Activated T-cell treated with anti-CD3 and anti-CD28 coated beads, Interleukin-2, amount 50 U/mL, for 1 hour (primary cell): ENCODE data around the gene TMEM40.
"Not testable (repeated sequence)": the region's sequence is repeated elsewhere in the genome, so short reads cannot be mapped to it uniquely, and the experiment has no call there.

ENCODE experiments used
- DNase-seq: peaks from one replicate; pipeline ENCODE4 v3.0.0-alpha.2; 2020

The TMEM40 gene, protein sequence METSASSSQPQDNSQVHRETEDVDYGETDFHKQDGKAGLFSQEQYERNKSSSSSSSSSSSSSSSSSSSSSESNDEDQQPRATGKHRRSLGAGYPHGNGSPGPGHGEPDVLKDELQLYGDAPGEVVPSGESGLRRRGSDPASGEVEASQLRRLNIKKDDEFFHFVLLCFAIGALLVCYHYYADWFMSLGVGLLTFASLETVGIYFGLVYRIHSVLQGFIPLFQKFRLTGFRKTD

DNA sequence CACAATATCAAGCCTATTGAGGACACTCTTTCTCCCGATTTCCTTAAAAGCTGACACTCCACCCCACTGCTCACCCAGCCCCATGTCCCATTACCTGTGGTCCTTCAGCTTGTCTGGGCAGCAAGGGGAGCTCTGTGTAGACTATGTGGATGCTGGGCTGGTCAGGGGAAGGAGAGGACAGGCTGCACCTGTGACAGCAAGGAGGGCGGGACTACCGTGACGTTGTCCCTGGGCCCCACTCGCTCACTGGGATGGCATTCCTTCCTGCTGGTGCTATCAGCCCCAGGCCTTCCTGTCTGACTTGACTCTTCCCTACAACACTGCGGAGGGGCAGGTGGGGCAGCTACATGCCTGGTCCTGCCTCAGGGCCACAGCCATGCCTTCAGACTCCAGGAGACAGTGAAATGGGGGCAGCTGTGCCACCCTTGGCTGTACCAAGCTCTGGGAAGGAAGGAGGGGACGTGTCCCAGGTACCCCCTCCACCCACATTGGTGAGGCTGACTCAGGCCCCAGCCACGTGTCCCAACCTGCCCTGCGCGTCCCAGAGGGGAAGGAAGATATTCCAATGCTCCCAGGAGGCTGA lies at the start of gene TMEM40:
TSS of gene TMEM40 (minus strand) at position 163 of the 583 bp plus-strand sequence. CDS start 9,427 bp downstream, outside the sequence.
- DNase-seq = no peak

- no peak for DNase-seq
These were observed 49.5 kb upstream of the TMEM40 start for GRCh38 chr3:12808587-12808986.

- no peak for DNase-seq
These were observed 48.7 kb upstream of the TMEM40 start for GRCh38 chr3:12807601-12808359.

DNA sequence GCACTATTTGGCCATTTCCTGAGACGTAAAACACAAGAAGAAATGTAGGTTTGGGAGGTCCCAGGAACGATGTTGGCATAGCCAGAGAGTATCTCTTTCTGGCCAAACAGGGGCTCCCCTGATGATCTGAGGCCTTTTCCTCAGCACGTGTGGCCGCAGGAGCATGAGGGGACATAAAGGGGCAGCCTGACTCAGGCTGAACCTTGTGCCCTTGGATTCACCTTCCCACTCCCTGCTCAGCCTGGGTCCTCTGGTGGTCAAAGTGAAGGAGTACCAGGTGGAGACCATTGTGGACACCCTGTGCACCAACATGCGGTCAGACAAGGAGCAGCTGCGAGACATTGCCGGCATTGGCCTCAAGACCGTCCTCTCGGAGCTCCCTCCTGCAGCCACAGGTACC lies 48.0 kb upstream of the TMEM40 start:
- DNase-seq = no peak

- DNase-seq = no peak
These were observed 44.3 kb upstream of the TMEM40 start for GRCh38 chr3:12803371-12803770.

DNA sequence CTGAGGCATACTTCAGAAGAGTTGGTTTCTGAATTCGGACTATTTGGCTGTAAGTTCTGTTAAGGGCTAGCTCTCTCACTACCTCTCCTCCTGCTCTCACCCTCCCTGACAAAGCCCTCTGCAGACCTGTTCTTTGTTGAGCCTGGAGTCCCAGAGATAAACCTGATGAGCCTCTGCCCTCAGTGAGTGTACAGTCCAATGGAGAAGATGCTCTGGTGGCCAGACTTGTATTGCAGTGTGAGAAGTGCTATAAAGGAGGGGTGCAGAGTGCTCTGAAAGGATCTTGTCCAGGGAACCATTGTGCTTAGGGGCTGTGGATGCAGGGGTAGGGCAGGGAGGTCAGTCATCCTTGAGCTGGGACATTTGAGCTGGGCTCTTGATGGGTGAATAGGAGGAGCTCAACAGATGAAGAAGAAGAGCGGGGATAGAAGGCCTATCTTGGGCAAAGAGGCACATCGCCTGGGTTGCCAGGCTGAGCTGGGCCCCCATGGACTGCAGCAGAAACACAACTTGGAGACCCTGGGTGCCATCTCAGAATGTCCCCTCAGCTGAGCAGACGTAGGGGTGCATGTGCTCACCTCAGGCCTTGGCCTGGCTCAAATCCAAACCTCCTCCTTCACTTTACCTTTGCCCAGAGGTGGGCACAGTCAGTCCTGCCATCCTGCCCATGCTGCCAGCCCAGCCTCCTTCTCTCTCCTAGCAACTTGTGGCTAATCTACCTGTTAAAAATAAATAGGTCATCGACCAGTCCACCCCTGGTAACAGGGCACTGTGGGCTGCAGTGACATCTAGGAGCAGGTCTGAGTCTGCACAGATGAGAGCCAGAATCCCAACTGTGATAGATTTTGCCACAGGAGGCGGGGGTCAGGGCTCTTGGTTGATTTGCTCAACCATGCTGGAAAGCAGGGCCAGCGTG lies 40.7 kb upstream of the TMEM40 start:
- no peak for DNase-seq

DNA sequence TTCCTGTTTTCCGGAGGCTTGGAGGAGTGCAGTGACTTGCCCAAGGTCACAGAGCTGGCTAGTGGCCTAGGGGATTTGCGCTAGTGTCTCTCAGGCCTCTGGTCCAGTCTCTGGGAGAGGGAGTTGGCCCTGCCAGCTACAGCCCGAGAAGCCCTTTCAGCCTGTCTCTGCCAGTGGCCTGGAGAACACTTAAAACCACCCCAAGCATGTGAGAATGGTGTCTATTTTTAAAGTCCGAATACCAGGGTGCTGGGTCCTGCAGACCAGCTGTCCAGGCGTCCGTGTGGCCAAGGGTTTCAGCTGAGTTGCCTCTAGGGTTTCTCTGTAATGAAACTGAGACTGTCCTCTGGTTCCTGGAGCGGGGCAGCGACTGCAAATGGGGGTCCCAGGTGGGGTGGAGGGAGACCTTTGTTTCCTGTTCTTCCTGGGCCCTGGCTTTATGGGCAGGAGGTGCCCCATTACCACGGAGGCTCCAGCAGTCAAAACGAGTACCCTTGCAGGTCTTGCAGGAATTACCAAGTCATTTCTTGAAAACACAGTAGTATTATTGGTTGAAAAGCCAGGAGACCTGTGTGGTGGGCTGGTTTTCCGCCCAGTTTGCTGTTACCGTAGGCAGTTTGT lies 39.6 kb upstream of the TMEM40 start:
- no peak for DNase-seq

DNA sequence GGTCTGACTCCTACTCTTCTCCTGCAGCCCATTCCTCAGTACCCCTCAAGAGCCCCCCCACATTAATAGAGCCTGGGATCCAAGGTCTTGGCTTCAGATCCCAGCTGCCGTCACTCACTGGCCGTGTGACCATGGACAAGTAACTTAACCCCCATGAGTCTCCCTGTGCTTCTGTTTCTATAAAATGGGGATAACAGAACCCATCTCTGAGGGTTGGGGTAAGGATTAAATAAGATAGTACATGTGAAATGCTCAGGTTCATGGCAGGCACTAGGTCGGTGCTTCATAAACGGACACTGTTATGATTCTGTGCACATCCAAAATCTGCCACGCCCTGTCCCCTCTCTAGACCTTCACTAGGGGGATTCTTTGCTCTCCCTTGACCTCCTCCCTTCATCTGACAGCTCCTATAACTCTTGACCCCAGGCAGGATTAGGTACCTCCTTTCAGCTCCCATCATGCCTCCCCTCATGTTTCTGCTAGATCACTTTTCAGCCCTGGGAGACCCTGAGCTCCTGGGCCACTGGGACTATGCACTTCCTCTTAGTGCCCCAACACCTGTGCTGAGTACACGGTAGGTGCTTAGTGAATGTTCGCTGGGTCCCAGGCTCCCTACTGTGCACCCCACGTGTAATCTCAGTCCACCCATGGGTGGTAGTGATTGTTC lies 39.0 kb upstream of the TMEM40 start:
- DNase-seq = no peak

DNA sequence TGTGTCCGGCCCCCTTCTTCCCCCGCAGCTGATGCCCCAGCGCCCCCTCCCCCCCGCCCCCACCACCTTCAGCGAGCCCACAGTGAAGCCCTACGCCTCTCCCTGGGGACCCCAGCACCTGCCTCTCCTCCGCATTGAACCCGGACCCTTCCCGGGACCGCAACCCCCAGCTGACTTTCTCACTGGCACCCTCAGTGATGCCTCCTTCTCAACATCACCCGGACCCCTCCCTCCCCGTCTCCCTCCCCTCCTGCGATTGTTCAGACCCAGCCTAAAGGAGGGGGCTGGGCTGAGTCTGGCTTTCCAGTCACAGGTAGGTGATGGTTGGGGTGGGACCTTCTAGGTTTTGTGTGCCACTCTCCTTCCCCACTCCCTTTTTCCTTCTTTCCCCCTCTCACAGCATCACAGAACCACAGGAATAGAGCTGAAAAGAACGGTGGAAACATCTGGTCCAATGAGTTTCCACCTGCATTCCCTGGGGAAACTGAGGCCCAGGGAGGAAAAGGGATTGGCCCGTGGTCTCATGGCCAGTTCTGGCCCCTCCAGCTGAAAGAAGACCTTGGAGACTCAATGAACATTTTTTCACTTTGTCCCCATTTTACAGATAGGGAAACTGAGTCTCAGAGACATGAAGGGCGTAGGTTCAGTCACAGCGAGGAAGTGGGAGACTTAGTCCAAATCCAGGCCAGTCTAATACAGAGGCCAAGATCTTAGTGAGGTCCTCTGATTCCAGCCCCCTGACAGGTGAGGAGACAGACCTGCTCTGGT lies 38.2 kb upstream of the TMEM40 start:
- no peak for DNase-seq

- peak; percentile 58 for DNase-seq
These were observed 37.4 kb upstream of the TMEM40 start, which contains the start of gene CAND2 for GRCh38 chr3:12796171-12797123. Gene CAND2 (plus strand): TSS chr3:12796680. CDS start chr3:12796721, 41 bp downstream.

- no peak for DNase-seq
These were observed 34.6 kb upstream of the TMEM40 start for GRCh38 chr3:12793701-12794100.

DNA sequence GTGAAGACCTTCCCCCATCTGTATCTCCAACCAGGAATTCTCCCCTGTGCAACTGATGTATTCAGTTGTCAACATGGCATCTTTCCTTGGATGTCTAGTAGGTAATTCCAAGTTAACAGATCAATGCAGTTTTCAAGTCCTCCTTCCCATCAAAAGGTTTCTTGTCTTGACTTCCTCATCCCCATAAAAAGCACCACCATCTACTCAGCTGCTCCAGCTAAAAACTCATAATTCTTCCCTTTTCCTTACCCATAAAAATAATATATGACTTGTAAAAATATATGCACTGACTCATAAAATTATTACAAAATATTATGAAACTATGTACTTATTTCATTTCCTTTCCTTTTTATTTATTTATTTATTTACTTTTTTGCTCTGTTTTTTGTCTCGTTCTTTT lies 32.4 kb upstream of the TMEM40 start:
- no peak for DNase-seq

- not testable (repeated sequence) for DNase-seq
These were observed 29.1 kb upstream of the TMEM40 start for GRCh38 chr3:12787967-12788690.

- peak; percentile 76 for DNase-seq
These were observed 28.3 kb upstream of the TMEM40 start for GRCh38 chr3:12787346-12787745.

DNA sequence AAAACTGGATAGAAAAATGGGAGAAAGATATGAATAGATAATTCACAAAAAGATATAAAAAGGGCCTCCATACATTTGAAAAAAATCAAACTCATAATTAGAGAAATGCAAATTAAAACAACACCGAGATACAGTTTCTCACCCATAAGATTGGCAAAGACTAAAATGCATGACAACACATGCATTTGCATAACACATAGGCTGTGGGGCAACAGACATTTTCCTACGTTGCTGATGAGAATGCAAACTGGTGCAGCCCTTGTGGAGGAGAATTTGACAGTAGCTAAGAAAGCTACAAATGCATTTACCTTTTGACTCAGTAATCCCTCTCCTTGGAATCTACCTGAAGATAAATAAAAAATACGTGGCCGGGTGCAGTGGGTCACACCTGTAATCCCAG lies 26.0 kb upstream of the TMEM40 start:
- no peak for DNase-seq

- no peak for DNase-seq
These were observed 23.2 kb upstream of the TMEM40 start for GRCh38 chr3:12782172-12782815.

- DNase-seq = no peak
These were observed 21.7 kb upstream of the TMEM40 start for GRCh38 chr3:12780751-12781150.

- DNase-seq = no peak
These were observed 18.1 kb upstream of the TMEM40 start for GRCh38 chr3:12777171-12777570.

- not testable (repeated sequence) for DNase-seq
These were observed 16.9 kb upstream of the TMEM40 start for GRCh38 chr3:12775970-12776369.
